ENCODE results near the gene INTU.

INTU gene

DNA sequence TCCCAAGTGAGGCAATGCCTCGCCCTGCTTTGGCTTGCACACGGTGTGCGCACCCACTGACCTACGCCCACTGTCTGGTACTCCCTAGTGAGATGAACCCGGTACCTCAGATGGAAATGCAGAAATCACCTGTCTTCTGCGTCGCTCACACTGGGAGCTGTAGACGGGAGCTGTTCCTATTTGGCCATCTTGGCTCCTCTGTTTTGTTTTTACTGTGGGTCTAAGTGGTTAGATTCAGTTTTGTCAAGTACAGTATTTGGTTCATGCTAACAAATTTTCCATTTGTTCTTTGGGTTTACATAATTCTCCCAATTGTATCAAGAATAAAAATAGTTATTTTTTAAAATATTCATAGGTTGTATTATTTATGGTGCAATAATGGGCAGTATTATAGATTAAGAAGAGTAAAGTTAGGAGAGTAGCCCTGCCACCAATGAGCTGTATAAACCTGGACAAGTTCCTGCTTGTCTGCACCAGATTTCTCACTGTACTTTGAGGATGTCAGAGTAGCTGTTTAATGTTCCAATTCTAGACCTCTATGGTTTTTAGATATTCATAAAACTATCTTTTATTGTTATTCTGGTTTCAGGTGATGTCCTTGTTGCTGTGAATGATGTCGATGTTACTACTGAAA, 23.4 kb downstream of the INTU start:
- DNase-seq (ENCODE audit: low read depth): no peak
- H3K4me3 ChIP-seq (ENCODE audit: low read depth, low read length): no peak overlapping the region
- no peak for TF ChIP-seq POLR2A (IDR thresholded peaks at IDR 0.05; ENCODE audit: extremely low read depth, insufficient read length)
- TF ChIP-seq, protein P1, sequence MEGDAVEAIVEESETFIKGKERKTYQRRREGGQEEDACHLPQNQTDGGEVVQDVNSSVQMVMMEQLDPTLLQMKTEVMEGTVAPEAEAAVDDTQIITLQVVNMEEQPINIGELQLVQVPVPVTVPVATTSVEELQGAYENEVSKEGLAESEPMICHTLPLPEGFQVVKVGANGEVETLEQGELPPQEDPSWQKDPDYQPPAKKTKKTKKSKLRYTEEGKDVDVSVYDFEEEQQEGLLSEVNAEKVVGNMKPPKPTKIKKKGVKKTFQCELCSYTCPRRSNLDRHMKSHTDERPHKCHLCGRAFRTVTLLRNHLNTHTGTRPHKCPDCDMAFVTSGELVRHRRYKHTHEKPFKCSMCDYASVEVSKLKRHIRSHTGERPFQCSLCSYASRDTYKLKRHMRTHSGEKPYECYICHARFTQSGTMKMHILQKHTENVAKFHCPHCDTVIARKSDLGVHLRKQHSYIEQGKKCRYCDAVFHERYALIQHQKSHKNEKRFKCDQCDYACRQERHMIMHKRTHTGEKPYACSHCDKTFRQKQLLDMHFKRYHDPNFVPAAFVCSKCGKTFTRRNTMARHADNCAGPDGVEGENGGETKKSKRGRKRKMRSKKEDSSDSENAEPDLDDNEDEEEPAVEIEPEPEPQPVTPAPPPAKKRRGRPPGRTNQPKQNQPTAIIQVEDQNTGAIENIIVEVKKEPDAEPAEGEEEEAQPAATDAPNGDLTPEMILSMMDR (IDR thresholded peaks at IDR 0.05; ENCODE audit: low read depth, low read length): no peak
- TF ChIP-seq MYC (IDR thresholded peaks at IDR 0.05; ENCODE audit: low read depth, low read length): no peak
- TF ChIP-seq, protein P2, sequence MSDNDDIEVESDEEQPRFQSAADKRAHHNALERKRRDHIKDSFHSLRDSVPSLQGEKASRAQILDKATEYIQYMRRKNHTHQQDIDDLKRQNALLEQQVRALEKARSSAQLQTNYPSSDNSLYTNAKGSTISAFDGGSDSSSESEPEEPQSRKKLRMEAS (IDR thresholded peaks at IDR 0.05; ENCODE audit: low read depth, low read length): no peak

DNA sequence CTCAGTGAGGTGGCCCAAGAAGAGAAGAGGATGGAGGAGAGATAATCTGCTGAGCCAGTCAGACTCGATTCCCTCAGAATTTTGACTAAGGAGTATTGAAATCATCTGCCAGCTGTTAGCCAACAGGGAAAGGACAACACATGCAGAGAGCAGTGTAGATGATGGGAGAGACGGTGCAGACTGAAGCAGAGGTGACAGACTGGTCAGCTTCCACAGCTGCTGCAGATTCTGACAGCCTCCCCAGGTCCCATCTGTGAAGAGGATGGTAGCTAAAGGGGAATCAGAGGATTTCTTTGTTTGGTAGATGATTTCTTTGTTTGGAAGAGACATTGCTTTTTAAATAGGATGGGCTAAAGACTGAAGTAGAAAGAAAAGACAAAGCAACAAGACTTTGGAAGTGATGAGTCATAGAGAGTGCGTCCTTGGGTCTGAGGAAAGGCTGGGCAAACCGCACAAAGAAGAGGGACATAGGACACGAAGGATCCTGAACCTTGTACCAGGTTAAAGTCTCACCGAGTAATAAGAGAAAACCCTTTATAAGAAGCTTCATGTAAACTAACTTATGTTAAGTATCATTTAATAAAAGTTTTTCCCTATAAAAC, 27.6 kb downstream of the INTU start:
- DNase-seq (ENCODE audit: low read depth): no peak
- TF ChIP-seq, protein P1 (IDR thresholded peaks at IDR 0.05; ENCODE audit: low read depth, low read length): no peak
- TF ChIP-seq MYC (IDR thresholded peaks at IDR 0.05; ENCODE audit: low read depth, low read length) (no peak), POLR2A (IDR thresholded peaks at IDR 0.05; ENCODE audit: extremely low read depth, insufficient read length) (no peak)
- TF ChIP-seq, protein P2 (IDR thresholded peaks at IDR 0.05; ENCODE audit: low read depth, low read length): no peak
- H3K4me3 ChIP-seq (ENCODE audit: low read depth, low read length): no peak overlapping the region

DNA sequence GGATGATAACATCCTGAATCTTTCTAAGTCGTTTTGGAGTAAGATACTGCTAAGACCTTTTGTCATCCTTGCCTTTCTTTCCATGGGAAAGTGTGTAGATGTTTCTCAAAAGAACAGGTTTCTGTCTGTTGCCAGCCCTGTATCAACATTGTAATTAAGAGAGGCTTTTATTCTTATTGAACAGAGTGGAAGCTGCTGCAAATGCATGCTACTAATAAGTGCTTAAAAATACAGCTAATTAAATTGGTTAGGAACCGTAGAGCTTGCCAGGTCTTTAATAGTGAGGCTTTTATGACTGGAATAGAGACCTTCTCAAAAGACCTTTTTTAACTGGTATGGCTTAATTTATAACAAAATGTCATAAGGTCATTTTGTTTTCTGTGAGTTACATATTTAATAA, 34.4 kb downstream of the INTU start:
- H3K4me3 ChIP-seq (ENCODE audit: low read depth, low read length): no peak overlapping the region
- no peak for TF ChIP-seq POLR2A (IDR thresholded peaks at IDR 0.05; ENCODE audit: extremely low read depth, insufficient read length)
- no peak for TF ChIP-seq MYC (IDR thresholded peaks at IDR 0.05; ENCODE audit: low read depth, low read length)
- TF ChIP-seq, protein P2 (IDR thresholded peaks at IDR 0.05; ENCODE audit: low read depth, low read length): no peak
- DNase-seq (ENCODE audit: low read depth): no peak

DNA sequence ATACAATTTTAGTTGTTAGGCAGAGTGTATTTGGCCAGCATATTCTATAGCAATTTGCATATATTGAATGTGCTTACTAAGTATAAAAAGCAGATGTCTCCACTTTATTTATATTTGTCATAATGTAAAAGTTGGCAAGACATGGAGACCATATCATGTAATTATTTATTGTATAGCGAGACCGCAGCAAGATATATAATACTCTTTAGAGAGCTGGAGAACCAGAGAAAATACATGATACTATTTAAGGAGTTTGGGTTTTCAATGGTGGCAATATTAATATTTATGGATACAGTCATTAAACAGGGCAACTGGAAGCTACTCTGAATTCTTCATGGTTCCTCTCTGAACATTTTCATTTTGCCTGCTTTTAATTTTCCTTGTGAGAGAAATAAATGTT, 35.0 kb downstream of the INTU start:
- H3K4me3 ChIP-seq (ENCODE audit: low read depth, low read length): no peak overlapping the region
- TF ChIP-seq, protein P2 (IDR thresholded peaks at IDR 0.05; ENCODE audit: low read depth, low read length): no peak
- TF ChIP-seq MYC (IDR thresholded peaks at IDR 0.05; ENCODE audit: low read depth, low read length) (no peak), POLR2A (IDR thresholded peaks at IDR 0.05; ENCODE audit: extremely low read depth, insufficient read length) (no peak)
- TF ChIP-seq, protein P1 (IDR thresholded peaks at IDR 0.05; ENCODE audit: low read depth, low read length): no peak
- no peak for DNase-seq (ENCODE audit: low read depth)

DNA sequence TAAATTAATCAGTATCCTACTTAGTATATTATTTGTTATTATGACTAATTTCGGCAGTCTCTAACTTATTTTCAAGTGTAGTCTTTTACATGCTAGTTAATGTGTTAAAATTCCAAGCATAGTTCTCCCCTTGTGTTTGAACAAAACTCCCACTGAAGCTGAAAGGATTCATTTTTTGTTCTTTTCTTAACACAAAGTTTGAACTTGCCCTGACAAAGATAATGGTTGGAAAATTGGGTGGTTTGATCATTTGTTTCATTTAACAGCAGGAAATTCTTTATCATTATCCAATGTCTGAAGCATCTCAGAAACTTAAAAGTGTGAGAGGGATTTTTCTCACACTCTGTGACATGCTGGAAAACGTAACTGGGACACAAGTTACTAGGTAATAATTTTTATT, 36.0 kb downstream of the INTU start:
- TF ChIP-seq, protein P1 (IDR thresholded peaks at IDR 0.05; ENCODE audit: low read depth, low read length): no peak
- TF ChIP-seq, protein P2 (IDR thresholded peaks at IDR 0.05; ENCODE audit: low read depth, low read length): no peak
- TF ChIP-seq MYC (IDR thresholded peaks at IDR 0.05; ENCODE audit: low read depth, low read length): no peak
- TF ChIP-seq POLR2A (IDR thresholded peaks at IDR 0.05; ENCODE audit: extremely low read depth, insufficient read length): no peak
- DNase-seq (ENCODE audit: low read depth): no peak

DNA sequence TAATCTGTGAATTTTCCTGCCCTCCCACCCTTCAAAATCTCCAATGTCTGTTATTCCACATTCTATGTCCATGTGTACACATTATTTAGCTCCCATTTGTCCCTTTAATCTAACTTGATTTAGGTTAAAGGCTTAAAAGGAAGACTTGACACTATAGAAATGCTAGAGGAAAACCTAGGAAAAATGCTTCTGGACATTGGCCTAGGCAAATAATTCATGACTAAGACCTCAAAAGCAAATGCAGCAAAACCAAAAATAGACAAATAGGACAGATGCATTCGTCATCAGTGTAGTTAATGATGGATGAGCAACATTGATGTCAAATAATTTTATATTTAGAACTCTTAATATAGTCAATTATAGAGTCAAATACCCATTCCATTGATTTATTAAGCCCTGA, 36.9 kb downstream of the INTU start:
- no peak for TF ChIP-seq MYC (IDR thresholded peaks at IDR 0.05; ENCODE audit: low read depth, low read length)
- TF ChIP-seq, protein P2 (IDR thresholded peaks at IDR 0.05; ENCODE audit: low read depth, low read length): no peak
- TF ChIP-seq, protein P1 (IDR thresholded peaks at IDR 0.05; ENCODE audit: low read depth, low read length): no peak
- no peak for TF ChIP-seq POLR2A (IDR thresholded peaks at IDR 0.05; ENCODE audit: extremely low read depth, insufficient read length)
- H3K4me3 ChIP-seq (ENCODE audit: low read depth, low read length): no peak overlapping the region
- no peak for DNase-seq (ENCODE audit: low read depth)

More for the DNA sequence above, 36.0 kb downstream of the INTU start:
- H3K4me3 ChIP-seq (ENCODE audit: low read depth, low read length): no peak overlapping the region

All from NB4 (cell line).